Measurements from ENCODE around the gene EFCAB5.
A peak's percentile ranks its signal among the peaks of the same experiment; 100 is the strongest.

Gene EFCAB5

DNA sequence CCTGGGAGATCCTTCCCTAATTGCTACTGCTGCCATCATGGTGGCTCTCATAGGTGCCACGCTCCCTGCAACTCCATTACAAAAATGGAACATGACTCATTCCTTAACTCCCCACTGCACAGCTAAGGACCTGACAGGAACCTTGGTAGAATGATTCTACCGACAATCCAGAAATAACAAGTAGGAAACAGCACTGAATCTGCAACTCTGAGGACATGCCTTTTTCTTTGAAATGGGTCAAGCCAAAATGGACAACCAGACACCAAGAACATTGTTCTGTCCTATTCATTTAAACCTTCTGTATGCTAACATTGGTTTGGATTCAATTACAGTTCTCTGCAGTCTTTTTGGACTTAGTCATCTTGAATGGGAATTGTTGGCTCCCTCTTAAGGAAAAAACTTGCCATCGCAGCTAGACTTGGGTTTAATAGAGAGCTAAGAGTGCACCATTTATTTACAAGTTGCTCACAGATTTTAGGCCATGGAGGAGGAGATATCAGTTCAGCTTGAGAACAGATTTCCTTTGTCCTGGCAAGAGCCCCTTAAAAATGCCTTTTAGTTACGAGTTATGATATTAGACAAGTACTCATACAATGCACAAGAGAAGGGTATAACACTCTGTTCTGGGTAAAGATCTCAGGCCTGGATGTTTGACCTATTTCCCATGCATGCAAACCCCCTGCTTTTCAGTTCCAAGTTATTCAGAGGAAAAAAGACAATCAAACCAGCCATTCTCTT is 154.2 kb downstream of the EFCAB5 start:
- TF ChIP-seq, protein P1, sequence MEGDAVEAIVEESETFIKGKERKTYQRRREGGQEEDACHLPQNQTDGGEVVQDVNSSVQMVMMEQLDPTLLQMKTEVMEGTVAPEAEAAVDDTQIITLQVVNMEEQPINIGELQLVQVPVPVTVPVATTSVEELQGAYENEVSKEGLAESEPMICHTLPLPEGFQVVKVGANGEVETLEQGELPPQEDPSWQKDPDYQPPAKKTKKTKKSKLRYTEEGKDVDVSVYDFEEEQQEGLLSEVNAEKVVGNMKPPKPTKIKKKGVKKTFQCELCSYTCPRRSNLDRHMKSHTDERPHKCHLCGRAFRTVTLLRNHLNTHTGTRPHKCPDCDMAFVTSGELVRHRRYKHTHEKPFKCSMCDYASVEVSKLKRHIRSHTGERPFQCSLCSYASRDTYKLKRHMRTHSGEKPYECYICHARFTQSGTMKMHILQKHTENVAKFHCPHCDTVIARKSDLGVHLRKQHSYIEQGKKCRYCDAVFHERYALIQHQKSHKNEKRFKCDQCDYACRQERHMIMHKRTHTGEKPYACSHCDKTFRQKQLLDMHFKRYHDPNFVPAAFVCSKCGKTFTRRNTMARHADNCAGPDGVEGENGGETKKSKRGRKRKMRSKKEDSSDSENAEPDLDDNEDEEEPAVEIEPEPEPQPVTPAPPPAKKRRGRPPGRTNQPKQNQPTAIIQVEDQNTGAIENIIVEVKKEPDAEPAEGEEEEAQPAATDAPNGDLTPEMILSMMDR (IDR thresholded peaks at IDR 0.05; ENCODE audit: low read length, missing control alignments), result peak; percentile 77
- DNase-seq (ENCODE audit: low read depth), result peak; percentile 85
- no peak overlapping the region for H3K4me3 ChIP-seq (replicated peaks; ENCODE audit: low read depth, low read length)

DNA sequence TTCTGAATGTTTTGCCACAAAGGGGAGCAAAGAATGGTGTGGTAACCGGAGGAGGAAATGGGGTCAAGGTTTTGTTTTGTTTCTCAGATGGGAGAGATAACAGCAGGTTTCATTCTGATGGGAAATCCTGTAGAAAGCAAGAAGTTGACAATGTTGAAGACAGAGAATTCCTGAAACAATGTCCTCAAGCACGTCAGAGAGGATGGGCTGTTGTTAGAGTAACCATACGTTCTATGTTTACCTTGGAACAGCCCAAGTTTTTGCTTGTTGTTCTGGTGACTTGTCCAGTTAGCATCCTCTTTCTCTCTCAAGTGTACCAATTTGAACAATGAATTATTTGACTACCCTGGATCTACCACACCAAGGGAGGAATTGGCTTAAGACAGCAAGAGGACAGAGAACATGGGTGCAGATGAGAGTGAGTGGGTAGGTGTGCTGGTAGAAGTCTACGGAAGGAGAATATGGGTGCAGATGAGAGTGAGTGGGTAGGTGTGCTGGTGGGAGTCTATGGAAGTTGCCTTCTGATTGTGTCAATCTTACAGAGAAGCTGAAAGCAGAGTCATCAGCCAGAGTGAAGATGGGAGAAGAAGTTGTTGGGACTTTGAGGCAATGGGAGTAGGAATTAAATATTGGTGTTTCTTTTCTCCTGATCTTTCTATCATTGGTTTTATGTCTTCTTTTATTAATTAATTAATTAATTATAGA is 160.4 kb downstream of the EFCAB5 start:
- peak; percentile 50 for DNase-seq (ENCODE audit: low read depth)
- TF ChIP-seq, protein P1 (IDR thresholded peaks at IDR 0.05; ENCODE audit: low read length, missing control alignments), result no peak

DNA sequence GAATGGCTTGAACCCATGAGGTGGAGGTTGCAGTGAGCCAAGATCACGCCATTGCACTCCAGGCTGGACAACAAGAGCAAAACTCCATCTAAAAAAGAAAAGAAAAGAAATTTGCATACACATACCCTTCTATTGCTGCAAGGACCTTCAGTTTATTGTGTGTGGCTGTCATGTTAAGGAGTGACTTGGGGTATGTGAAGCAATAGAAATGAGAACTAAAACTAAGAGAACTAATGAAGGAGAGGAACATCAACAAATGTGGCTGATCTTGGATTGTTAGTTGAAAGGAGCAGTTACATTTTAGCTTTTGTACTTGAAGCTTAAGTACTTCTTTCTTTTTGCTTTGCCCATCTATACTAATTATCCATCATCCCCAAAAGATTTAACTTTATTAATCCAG is 162.5 kb downstream of the EFCAB5 start:
- H3K4me3 ChIP-seq (replicated peaks; ENCODE audit: low read depth, low read length), result no peak overlapping the region
- no peak for DNase-seq (ENCODE audit: low read depth)
- TF ChIP-seq, protein P1 (IDR thresholded peaks at IDR 0.05; ENCODE audit: low read length, missing control alignments), result no peak

More for the DNA sequence above, 160.4 kb downstream of the EFCAB5 start:
- no peak overlapping the region for H3K4me3 ChIP-seq (replicated peaks; ENCODE audit: low read depth, low read length)

GRCh38 chr17:30104575-30105339 is 163.3 kb downstream of the EFCAB5 start:
- H3K4me3 ChIP-seq (replicated peaks; ENCODE audit: low read depth, low read length), result peak overlapping the region; percentile 55
- peak; percentile 92 for DNase-seq (ENCODE audit: low read depth)
- TF ChIP-seq, protein P1 (IDR thresholded peaks at IDR 0.05; ENCODE audit: low read length, missing control alignments), result peak; percentile 95

- DNase-seq (ENCODE audit: low read depth), result no peak
- TF ChIP-seq, protein P1 (IDR thresholded peaks at IDR 0.05; ENCODE audit: low read length, missing control alignments), result no peak
- no peak overlapping the region for H3K4me3 ChIP-seq (replicated peaks; ENCODE audit: low read depth, low read length)
Measured at GRCh38 chr17:30112794-30113193, 171.4 kb downstream of the EFCAB5 start.

DNA sequence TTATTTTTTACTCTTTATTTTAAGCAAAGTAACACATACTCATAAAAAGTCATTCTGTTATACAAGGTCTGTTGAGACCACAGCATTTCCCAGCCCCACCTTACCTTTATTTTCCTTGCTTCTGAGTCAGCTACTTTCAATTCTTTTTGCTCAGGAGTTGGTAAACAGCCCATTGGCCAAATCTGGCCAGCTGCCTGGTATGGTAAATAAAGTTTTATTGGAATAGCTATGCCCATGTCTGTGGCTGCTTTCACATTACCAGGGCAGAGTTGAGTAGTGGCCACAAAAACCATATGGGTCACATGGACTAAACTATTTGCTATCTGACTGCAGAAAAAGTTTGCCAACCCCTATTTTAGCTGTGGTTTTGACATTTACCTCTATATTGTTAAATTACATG is 171.8 kb downstream of the EFCAB5 start:
- DNase-seq (ENCODE audit: low read depth), result peak; percentile 24
- TF ChIP-seq, protein P1 (IDR thresholded peaks at IDR 0.05; ENCODE audit: low read length, missing control alignments), result no peak
- H3K4me3 ChIP-seq (replicated peaks; ENCODE audit: low read depth, low read length), result no peak overlapping the region
